Suprapubic skin (tissue), 4 donors: ENCODE results near the gene VCAN. TPM values are rescaled to one million over a fixed set of nuclear protein-coding genes. Genes with fewer than 3 reads are reported as not detected.

Experiments used
- DNase-seq, 2 donors: peaks; one replicate each; pipeline ENCODE4 v3.0.0-alpha.2; 2019; ENCODE audit warnings: low spot score in 2 of 2
- H3K27ac ChIP-seq: fragments of 200-600 bp; sonication (generic); one replicate; pipeline ENCODE4 v1.5.1; 2019
- H3K27me3 ChIP-seq: fragments of 200-600 bp; sonication (generic); one replicate; pipeline ENCODE4 v1.5.1; 2019
- H3K36me3 ChIP-seq: fragments of 200-600 bp; sonication (generic); one replicate; pipeline ENCODE4 v1.5.1; 2019
- H3K4me1 ChIP-seq: fragments of 200-600 bp; sonication (generic); one replicate; pipeline ENCODE4 v1.5.1; 2019
- H3K4me3 ChIP-seq: fragments of 200-600 bp; sonication (generic); one replicate; pipeline ENCODE4 v1.5.1; 2019; ENCODE audit warnings: mild to moderate bottlenecking
- H3K9me3 ChIP-seq: fragments of 200-600 bp; sonication (generic); one replicate; pipeline ENCODE4 v1.5.1; 2019
- CTCF ChIP-seq, 2 donors: fragments of 200-600 bp in 1 of 2; fragments of 450-650 bp in 1 of 2; sonication (generic) in 1 of 2; IDR thresholded peaks; one replicate each; pipeline ENCODE4 v1.5.1; 2016 to 2019; ENCODE audit warnings: antibody characterized with exemption in 2 of 2, mild to moderate bottlenecking in 1 of 2, moderate library complexity in 1 of 2
- EP300 ChIP-seq: sonication (generic); formaldehyde crosslinking; IDR thresholded peaks from one replicate; pipeline ENCODE4 v1.6.1; 2017; ENCODE audit warnings: antibody characterized with exemption
- POLR2A ChIP-seq, 2 donors: fragments of 450-650 bp; IDR thresholded peaks; one replicate each; pipeline ENCODE4 v1.6.1; 2017; ENCODE audit warnings: antibody characterized with exemption in 2 of 2, mild to moderate bottlenecking in 2 of 2, moderate library complexity in 2 of 2
- POLR2AphosphoS5 ChIP-seq, 3 donors: sonication (generic); formaldehyde crosslinking; IDR thresholded peaks; one replicate each; pipeline ENCODE4 v1.6.1; 2017; ENCODE audit warnings: antibody characterized with exemption in 3 of 3
- WGBS: methylation state at CpG from one replicate; pipeline ENCODE4 v1.1.5; 2018; 5-methylcytosine and 5-hydroxymethylcytosine counted together
- total RNA-seq, 4 donors: library from RNA; depleted of rRNA; stranded (reverse); fragments of >200 nt; gene quantifications; one replicate each; pipeline ENCODE4 v1.1.0, GENCODE V29; 2016

VCAN gene
- total RNA-seq, 4 donors from 2014 or later: 22.8 to 30.3 (median 24.0) TPM

- TF ChIP-seq CTCF (IDR thresholded peaks at IDR 0.05): no peak
- TF ChIP-seq POLR2AphosphoS5 (IDR thresholded peaks at IDR 0.05): no peak
- no peak for TF ChIP-seq EP300
- no peak for TF ChIP-seq POLR2A (IDR thresholded peaks at IDR 0.05)
- Histone ChIP-seq H3K9me3 (no peaks in the 10 kb centered on the region), H3K4me3 (no peak overlapping the region), H3K36me3 (no peaks in the 10 kb centered on the region), H3K4me1 (peaks cover 14% of the 10 kb centered on the region), H3K27ac (no peak overlapping the region), H3K27me3 (no peaks in the 10 kb centered on the region)
- no peak for DNase-seq
- WGBS: 85% methylated on average over 5 of the region's 5 CpGs
These were observed 87.7 kb downstream of the VCAN start for GRCh38 chr5:83559118-83559785.

GRCh38 chr5:83562071-83562606 lies 90.6 kb downstream of the VCAN start:
- Histone ChIP-seq H3K27ac (no peak overlapping the region), H3K36me3 (no peaks in the 10 kb centered on the region), H3K27me3 (no peaks in the 10 kb centered on the region), H3K9me3 (no peaks in the 10 kb centered on the region), H3K4me3 (no peak overlapping the region), H3K4me1 (peaks cover 14% of the 10 kb centered on the region)
- TF ChIP-seq POLR2A (IDR thresholded peaks at IDR 0.05): no peak
- no peak for TF ChIP-seq POLR2AphosphoS5 (IDR thresholded peaks at IDR 0.05)
- TF ChIP-seq CTCF (IDR thresholded peaks at IDR 0.05): no peak
- no peak for TF ChIP-seq EP300
- 45% methylated on average over 1 of the region's 1 CpG for WGBS
- no peak for DNase-seq

- 47% methylated on average over 5 of the region's 5 CpGs for WGBS
- no peaks in the 10 kb centered on the region for H3K27me3 ChIP-seq
- H3K4me3 ChIP-seq: no peak overlapping the region
- H3K36me3 ChIP-seq: no peaks in the 10 kb centered on the region
- no peak for DNase-seq
- H3K9me3 ChIP-seq: no peaks in the 10 kb centered on the region
- H3K27ac ChIP-seq: peak overlapping the region; percentile 20
- TF ChIP-seq POLR2A (IDR thresholded peaks at IDR 0.05) (no peak), EP300 (no peak), POLR2AphosphoS5 (IDR thresholded peaks at IDR 0.05) (no peak), CTCF (IDR thresholded peaks at IDR 0.05) (no peak)
- peaks cover 19% of the 10 kb centered on the region for H3K4me1 ChIP-seq
These were observed 91.4 kb downstream of the VCAN start for GRCh38 chr5:83562791-83563557.

- Histone ChIP-seq H3K4me3 (no peak overlapping the region), H3K27ac (no peak overlapping the region), H3K36me3 (no peaks in the 10 kb centered on the region), H3K4me1 (peaks cover 19% of the 10 kb centered on the region), H3K27me3 (no peaks in the 10 kb centered on the region), H3K9me3 (no peaks in the 10 kb centered on the region)
- DNase-seq: no peak
- TF ChIP-seq POLR2A (IDR thresholded peaks at IDR 0.05) (no peak), EP300 (no peak), POLR2AphosphoS5 (IDR thresholded peaks at IDR 0.05) (no peak), CTCF (IDR thresholded peaks at IDR 0.05) (no peak)
- 65% methylated on average over 7 of the region's 7 CpGs for WGBS
These were observed 92.1 kb downstream of the VCAN start for GRCh38 chr5:83563631-83564030.
